ENCODE data around the gene TRPC6. TPM values are rescaled to one million over a fixed set of nuclear protein-coding genes. Genes with fewer than 3 reads are reported as not detected.

The TRPC6 gene
- total RNA-seq, 4 donors from 2014 or later = 0.29 to 27.5 (median 3.9) TPM

- no peaks in the 10 kb centered on the region for H3K9me3 ChIP-seq
- peak overlapping the region; percentile 47 to 66 for H3K4me3 ChIP-seq
- no peaks in the 10 kb centered on the region for H3K4me1 ChIP-seq
- no peaks in the 10 kb centered on the region for H3K36me3 ChIP-seq
- H3K27me3 ChIP-seq = no peaks in the 10 kb centered on the region
- intact Hi-C loops (cut with DNase I; ENCODE audit: low total_unique reads) = no loop called here
- H3K27ac ChIP-seq = peak overlapping the region; percentile 79 to 80
- DNase-seq = no peak
- TF ChIP-seq CTCF (IDR thresholded peaks at IDR 0.05) (no peak), POLR2A (IDR thresholded peaks at IDR 0.05) (no peak)
Observed at GRCh38 chr11:101582236-101582988, 1.4 kb downstream of the TRPC6 start.

GRCh38 chr11:101577461-101577860 lies 6.3 kb downstream of the TRPC6 start:
- DNase-seq = no peak
- Histone ChIP-seq H3K36me3 (no peaks in the 10 kb centered on the region), H3K9me3 (no peaks in the 10 kb centered on the region), H3K27ac (no peak overlapping the region), H3K27me3 (no peaks in the 10 kb centered on the region), H3K4me1 (no peaks in the 10 kb centered on the region), H3K4me3 (no peak overlapping the region)
- TF ChIP-seq POLR2A (IDR thresholded peaks at IDR 0.05) (no peak), CTCF (IDR thresholded peaks at IDR 0.05) (no peak)
- intact Hi-C loops (cut with DNase I; ENCODE audit: low total_unique reads) = no loop called here

- no peak for DNase-seq
- TF ChIP-seq CTCF (IDR thresholded peaks at IDR 0.05) (no peak), POLR2A (IDR thresholded peaks at IDR 0.05) (no peak)
- H3K36me3 ChIP-seq = no peaks in the 10 kb centered on the region
- H3K4me3 ChIP-seq = no peak overlapping the region
- intact Hi-C loops (cut with DNase I; ENCODE audit: low total_unique reads) = no loop called here
- H3K27ac ChIP-seq = no peak overlapping the region
- H3K4me1 ChIP-seq = no peaks in the 10 kb centered on the region
- no peaks in the 10 kb centered on the region for H3K9me3 ChIP-seq
- H3K27me3 ChIP-seq = no peaks in the 10 kb centered on the region
Observed at GRCh38 chr11:101576456-101576855, 7.4 kb downstream of the TRPC6 start.

GRCh38 chr11:101574886-101575285 lies 8.9 kb downstream of the TRPC6 start:
- intact Hi-C loops (cut with DNase I; ENCODE audit: low total_unique reads) = no loop called here
- Histone ChIP-seq H3K9me3 (no peaks in the 10 kb centered on the region), H3K27me3 (no peaks in the 10 kb centered on the region), H3K27ac (no peak overlapping the region), H3K36me3 (no peaks in the 10 kb centered on the region), H3K4me3 (no peak overlapping the region), H3K4me1 (no peaks in the 10 kb centered on the region)
- TF ChIP-seq CTCF (IDR thresholded peaks at IDR 0.05) (no peak), POLR2A (IDR thresholded peaks at IDR 0.05) (no peak)
- no peak for DNase-seq

GRCh38 chr11:101567071-101567470 lies 16.7 kb downstream of the TRPC6 start:
- no peak for DNase-seq
- intact Hi-C loops (cut with DNase I; ENCODE audit: low total_unique reads) = no loop called here
- no peak overlapping the region for H3K27ac ChIP-seq

More at GRCh38 chr11:101567071-101567470, 16.7 kb downstream of the TRPC6 start:
- Histone ChIP-seq H3K4me1 (no peaks in the 10 kb centered on the region), H3K4me3 (no peak overlapping the region), H3K36me3 (no peaks in the 10 kb centered on the region), H3K9me3 (no peaks in the 10 kb centered on the region), H3K27me3 (no peaks in the 10 kb centered on the region)
- TF ChIP-seq POLR2A (IDR thresholded peaks at IDR 0.05) = no peak
- TF ChIP-seq CTCF (IDR thresholded peaks at IDR 0.05) = no peak
